Upper lobe of left lung (tissue), 4 donors: Measurements from ENCODE around the gene TXNRD1.

ENCODE experiments used
- EP300 ChIP-seq, 4 donors: sonication (generic); formaldehyde crosslinking; IDR thresholded peaks; one replicate each; pipeline ENCODE4 v1.5.1; 2017; ENCODE audit warnings: antibody characterized with exemption in 4 of 4, control low read depth in 2 of 4
- POLR2A ChIP-seq, 4 donors: fragments of 450-650 bp; IDR thresholded peaks; one replicate each; pipeline ENCODE4 v1.5.1; 2016 to 2017; ENCODE audit warnings: antibody characterized with exemption in 4 of 4, mild to moderate bottlenecking in 2 of 4
- TF ChIP-seq, protein P1 (sequence below), 6 experiments: fragments of 450-650 bp in 4 of 6; fragments of 200-600 bp in 2 of 6; sonication (generic) in 2 of 6; IDR thresholded peaks; one replicate each; pipeline ENCODE4 v1.5.1; 2016 to 2019; ENCODE audit warnings: antibody characterized with exemption in 6 of 6

DNA sequence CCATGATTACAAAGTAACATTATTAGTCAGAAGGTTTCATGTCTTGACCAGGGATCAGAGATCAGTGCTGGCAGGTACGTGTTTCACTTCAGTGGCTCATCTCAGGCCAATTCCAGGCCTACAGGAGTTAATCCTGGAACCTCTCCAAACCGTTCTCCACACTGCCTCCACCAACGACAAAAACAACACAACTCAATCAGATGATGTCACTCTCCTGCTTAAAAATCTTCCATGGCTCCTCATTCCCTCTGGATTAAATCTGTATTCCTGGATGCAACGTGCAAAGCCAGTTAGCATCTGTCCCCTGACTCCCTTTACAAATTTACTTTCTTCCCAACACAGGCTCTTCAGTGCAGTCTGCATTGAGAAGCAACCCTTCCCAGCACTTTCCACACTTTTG lies 34.3 kb upstream of the TXNRD1 start:
- TF ChIP-seq, protein P1, sequence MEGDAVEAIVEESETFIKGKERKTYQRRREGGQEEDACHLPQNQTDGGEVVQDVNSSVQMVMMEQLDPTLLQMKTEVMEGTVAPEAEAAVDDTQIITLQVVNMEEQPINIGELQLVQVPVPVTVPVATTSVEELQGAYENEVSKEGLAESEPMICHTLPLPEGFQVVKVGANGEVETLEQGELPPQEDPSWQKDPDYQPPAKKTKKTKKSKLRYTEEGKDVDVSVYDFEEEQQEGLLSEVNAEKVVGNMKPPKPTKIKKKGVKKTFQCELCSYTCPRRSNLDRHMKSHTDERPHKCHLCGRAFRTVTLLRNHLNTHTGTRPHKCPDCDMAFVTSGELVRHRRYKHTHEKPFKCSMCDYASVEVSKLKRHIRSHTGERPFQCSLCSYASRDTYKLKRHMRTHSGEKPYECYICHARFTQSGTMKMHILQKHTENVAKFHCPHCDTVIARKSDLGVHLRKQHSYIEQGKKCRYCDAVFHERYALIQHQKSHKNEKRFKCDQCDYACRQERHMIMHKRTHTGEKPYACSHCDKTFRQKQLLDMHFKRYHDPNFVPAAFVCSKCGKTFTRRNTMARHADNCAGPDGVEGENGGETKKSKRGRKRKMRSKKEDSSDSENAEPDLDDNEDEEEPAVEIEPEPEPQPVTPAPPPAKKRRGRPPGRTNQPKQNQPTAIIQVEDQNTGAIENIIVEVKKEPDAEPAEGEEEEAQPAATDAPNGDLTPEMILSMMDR (IDR thresholded peaks at IDR 0.05): no peak
- TF ChIP-seq EP300 (IDR thresholded peaks at IDR 0.05) (no peak), POLR2A (IDR thresholded peaks at IDR 0.05) (no peak)
